GM12892 (cell line): ENCODE data around the gene AIFM3.
"Not testable (repeated sequence)": the region's sequence is repeated elsewhere in the genome, so short reads cannot be mapped to it uniquely, and the experiment has no call there.

Experiments
- POLR2A ChIP-seq: IDR thresholded peaks from 2 replicates; pipeline ENCODE4 v1.6.1; 2011; ENCODE audit warnings: low read depth, low read length, control low read depth
- POLR2AphosphoS5 ChIP-seq: IDR thresholded peaks from 2 replicates; pipeline ENCODE4 v1.6.1; 2011; ENCODE audit warnings: low read depth, low read length, control low read depth
- TAF1 ChIP-seq: IDR thresholded peaks from 2 replicates; pipeline ENCODE4 v1.6.1; 2011; ENCODE audit warnings: low read depth, mild to moderate bottlenecking, control low read depth, low read length, borderline replicate concordance

DNA sequence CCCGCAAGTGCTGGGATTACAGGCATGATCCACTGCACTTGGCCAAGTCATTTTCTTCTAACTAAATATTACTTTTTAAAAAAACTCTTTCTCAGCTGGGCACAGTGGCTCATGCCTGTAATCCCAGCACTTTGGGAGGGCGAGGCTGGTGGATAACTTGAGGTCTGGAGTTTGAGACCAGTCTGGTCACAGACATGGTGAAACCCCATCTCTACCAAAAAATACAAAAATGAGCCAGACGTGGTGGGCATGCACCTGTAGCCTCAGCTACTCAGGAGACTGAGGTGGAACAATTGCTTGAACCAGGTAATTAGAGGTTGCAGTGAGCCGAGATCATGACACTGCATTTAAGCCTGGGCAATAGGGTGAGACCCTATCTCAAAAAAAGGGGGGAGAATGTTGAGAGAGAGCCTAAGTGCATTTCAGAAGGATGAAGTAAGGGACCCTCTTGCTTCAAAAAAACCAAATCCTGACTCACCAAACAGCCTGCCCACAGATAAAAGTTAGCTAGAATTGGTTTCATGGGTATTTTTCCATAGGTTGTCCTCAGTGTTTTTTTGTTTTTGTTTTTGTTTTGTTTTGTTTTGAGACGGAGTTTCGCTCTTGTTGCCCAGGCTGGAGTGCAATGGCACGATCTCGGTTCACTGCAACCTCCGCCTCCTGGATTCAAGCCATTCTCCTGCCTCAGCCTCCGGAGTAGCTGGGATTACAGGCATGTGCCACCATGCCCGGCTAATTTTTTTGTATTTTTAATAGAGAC lies 31.1 kb upstream of the AIFM3 start:
- not testable (repeated sequence) for TF ChIP-seq TAF1, POLR2A, POLR2AphosphoS5
